Measurements from ENCODE around the gene ZNF714.

ZNF714 gene

GRCh38 chr19:21082011-21082975 is at the start of gene ZNF714:
Gene ZNF714 (plus strand): TSS chr19:21082203. CDS start chr19:21098269, 16,066 bp downstream.
- peak; percentile 86 for DNase-seq

GRCh38 chr19:21045028-21045427 is 37.0 kb upstream of the ZNF714 start:
- no peak for DNase-seq

GRCh38 chr19:21046489-21046888 is 35.5 kb upstream of the ZNF714 start:
- no peak for DNase-seq

- DNase-seq: no peak
Observed at GRCh38 chr19:21047716-21048115, 34.3 kb upstream of the ZNF714 start.

GRCh38 chr19:21052902-21053301 is 29.1 kb upstream of the ZNF714 start:
- no peak for DNase-seq

- DNase-seq: no peak
Observed at GRCh38 chr19:21065336-21065735, 16.7 kb upstream of the ZNF714 start.

- no peak for DNase-seq
Observed at GRCh38 chr19:21084343-21084742, 2.3 kb downstream of the ZNF714 start.

- no peak for DNase-seq
Observed at GRCh38 chr19:21087871-21088270, 5.9 kb downstream of the ZNF714 start.

GRCh38 chr19:21092109-21092508 is 10.1 kb downstream of the ZNF714 start:
- DNase-seq: no peak

- DNase-seq: no peak
Observed at GRCh38 chr19:21094347-21095025, 12.5 kb downstream of the ZNF714 start.

GRCh38 chr19:21098291-21098690 is 16.3 kb downstream of the ZNF714 start:
- DNase-seq: no peak

GRCh38 chr19:21101521-21102242 is 19.7 kb downstream of the ZNF714 start:
- no peak for DNase-seq

GRCh38 chr19:21109116-21109515 is 27.1 kb downstream of the ZNF714 start:
- DNase-seq: no peak

- no peak for DNase-seq
Observed at GRCh38 chr19:21110183-21110582, 28.2 kb downstream of the ZNF714 start.

- no peak for DNase-seq
Observed at GRCh38 chr19:21115430-21115829, 33.4 kb downstream of the ZNF714 start.

- DNase-seq: no peak
Observed at GRCh38 chr19:21117041-21117907, 35.3 kb downstream of the ZNF714 start.

- DNase-seq: no peak
Observed at GRCh38 chr19:21126078-21126477, 44.1 kb downstream of the ZNF714 start.

- DNase-seq: no peak
Observed at GRCh38 chr19:21127001-21127400, 45.0 kb downstream of the ZNF714 start.

- no peak for DNase-seq
Observed at GRCh38 chr19:21127898-21128297, 45.9 kb downstream of the ZNF714 start.

GRCh38 chr19:21128901-21129698 is 47.1 kb downstream of the ZNF714 start:
- DNase-seq: no peak

GRCh38 chr19:21130097-21130775 is 48.2 kb downstream of the ZNF714 start:
- peak; percentile 37 for DNase-seq
